Measurements from ENCODE around the gene LRRC32. TPM values are rescaled to one million over a fixed set of nuclear protein-coding genes. Genes with fewer than 3 reads are reported as not detected.

Gene LRRC32
- total RNA-seq, 2 experiments from 2014 or later, result 1.8 to 2.4 TPM

DNA sequence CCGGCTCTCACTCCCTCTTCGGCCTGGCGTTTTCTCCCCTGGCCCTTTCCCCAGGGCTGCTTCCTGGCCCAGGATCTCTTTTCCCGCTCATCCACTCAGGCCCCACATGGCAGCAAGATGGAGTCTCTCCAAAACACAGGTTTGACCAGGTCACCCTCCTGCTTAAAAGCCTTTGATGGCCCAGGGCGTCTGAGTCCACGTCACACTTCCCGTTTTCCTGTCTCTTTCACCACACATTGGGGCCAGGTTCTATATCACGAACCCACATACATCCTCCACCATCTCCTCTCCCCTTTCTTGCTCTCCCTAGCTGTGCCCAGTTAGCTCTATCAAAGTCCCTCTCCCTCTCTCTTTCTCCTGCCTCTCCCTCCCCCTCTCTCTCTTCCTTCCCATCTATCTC is 7.8 kb upstream of the LRRC32 start:
- POLR2A ChIA-PET, result no interaction called here
- peaks cover 5% of the 10 kb centered on the region for H3K27me3 Mint-ChIP-seq
- Histone ChIP-seq H3K36me3 (ENCODE audit: insufficient read depth, low read length) (no peaks in the 10 kb centered on the region), H3K27ac (ENCODE audit: low read depth in 1 of 2, low read length in 2 of 2) (no peak overlapping the region), H3K9me3 (ENCODE audit: control insufficient read depth in 1 of 2, insufficient read depth in 1 of 2, low read length in 2 of 2) (no peaks in the 10 kb centered on the region), H3K27me3 (ENCODE audit: control insufficient read depth in 1 of 2, insufficient read depth in 2 of 2, low read length in 2 of 2) (no peaks in the 10 kb centered on the region), H3K4me3 (ENCODE audit: low read length) (no peak overlapping the region), H3K4me1 (ENCODE audit: insufficient read depth, low read length) (peaks cover 9% of the 10 kb centered on the region)
- DNase-seq, result peak in 1 of 14 experiments; percentile 32
- H3K36me3 Mint-ChIP-seq (ENCODE audit: low read depth), result no peaks in the 10 kb centered on the region
- H3K4me3 Mint-ChIP-seq, result no peak overlapping the region
- H3K27ac Mint-ChIP-seq, result no peak overlapping the region
- no peaks in the 10 kb centered on the region for H3K9me3 Mint-ChIP-seq
- TF ChIP-seq, protein P1, sequence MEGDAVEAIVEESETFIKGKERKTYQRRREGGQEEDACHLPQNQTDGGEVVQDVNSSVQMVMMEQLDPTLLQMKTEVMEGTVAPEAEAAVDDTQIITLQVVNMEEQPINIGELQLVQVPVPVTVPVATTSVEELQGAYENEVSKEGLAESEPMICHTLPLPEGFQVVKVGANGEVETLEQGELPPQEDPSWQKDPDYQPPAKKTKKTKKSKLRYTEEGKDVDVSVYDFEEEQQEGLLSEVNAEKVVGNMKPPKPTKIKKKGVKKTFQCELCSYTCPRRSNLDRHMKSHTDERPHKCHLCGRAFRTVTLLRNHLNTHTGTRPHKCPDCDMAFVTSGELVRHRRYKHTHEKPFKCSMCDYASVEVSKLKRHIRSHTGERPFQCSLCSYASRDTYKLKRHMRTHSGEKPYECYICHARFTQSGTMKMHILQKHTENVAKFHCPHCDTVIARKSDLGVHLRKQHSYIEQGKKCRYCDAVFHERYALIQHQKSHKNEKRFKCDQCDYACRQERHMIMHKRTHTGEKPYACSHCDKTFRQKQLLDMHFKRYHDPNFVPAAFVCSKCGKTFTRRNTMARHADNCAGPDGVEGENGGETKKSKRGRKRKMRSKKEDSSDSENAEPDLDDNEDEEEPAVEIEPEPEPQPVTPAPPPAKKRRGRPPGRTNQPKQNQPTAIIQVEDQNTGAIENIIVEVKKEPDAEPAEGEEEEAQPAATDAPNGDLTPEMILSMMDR (IDR thresholded peaks at IDR 0.05), result no peak
- ATAC-seq (ENCODE audit: poor library complexity), result no peak
- CTCF ChIA-PET, result no interaction called here
- intact Hi-C loops (cut with DNase I, micrococcal nuclease), result no loop called here
- no peaks in the 10 kb centered on the region for H3K4me1 Mint-ChIP-seq (ENCODE audit: low read depth)

DNA sequence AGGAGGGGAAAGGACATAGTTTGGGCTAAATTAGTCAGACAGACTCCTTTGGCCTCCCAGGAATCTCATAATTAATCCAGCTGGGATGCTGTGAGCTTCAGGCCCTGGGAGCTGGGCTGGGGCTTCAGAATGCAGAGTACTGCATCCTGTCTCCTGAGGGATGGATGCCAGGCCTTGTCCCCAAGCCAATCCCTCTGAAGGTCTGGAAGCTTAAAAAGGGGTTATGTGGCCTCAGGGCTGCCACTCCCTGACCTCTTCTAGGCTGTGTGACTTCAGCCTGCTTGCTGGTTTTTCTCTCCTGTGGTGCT is 6.9 kb upstream of the LRRC32 start:
- ChIA-PET POLR2A (no interaction called here), CTCF (no interaction called here)

DNA sequence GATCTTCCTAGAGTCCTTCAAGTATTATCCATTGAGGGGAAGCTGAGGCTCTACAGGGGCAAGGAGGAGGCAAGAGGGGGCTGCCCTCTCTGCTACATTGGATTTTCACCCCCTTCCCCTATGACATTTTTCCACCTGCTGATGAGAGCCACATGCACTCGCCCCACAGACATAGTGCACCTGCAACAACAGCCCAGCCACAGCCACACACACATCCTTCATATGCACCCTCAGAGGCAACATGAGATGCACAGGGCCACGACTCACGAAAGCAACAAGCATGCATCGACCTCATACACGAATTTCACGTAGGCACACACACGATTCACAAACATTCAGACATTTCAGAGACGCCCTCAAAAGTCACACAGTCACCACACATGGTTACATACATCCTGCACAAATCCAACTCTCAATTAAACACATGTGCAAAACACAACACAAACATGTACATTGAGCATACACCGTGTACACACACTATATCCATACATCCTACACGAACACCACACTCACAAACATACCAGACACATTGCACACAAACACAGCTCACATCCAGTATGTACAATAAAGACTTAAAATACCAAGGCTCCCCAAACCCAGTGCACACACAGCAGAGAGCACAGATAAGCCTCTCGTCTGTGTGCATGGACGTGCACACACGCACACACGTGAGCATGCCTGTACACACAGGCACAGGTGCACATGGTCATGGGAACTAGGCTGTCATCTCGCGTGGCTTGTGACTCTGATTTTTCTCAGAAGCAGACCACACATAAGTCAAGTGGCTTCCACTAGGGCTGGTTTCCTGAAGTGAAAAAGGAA is 6.3 kb upstream of the LRRC32 start:
- H3K27me3 Mint-ChIP-seq, result peaks cover 13% of the 10 kb centered on the region
- TF ChIP-seq, protein P1 (IDR thresholded peaks at IDR 0.05), result no peak
- H3K27me3 ChIP-seq (ENCODE audit: control insufficient read depth in 1 of 2, insufficient read depth in 2 of 2, low read length in 2 of 2), result no peaks in the 10 kb centered on the region
- H3K36me3 Mint-ChIP-seq (ENCODE audit: low read depth), result no peaks in the 10 kb centered on the region
- no peak overlapping the region for H3K27ac Mint-ChIP-seq
- H3K4me1 Mint-ChIP-seq (ENCODE audit: low read depth), result peaks cover 11% of the 10 kb centered on the region
- H3K4me1 ChIP-seq (ENCODE audit: insufficient read depth, low read length), result peaks cover 24% of the 10 kb centered on the region
- no peaks in the 10 kb centered on the region for H3K36me3 ChIP-seq (ENCODE audit: insufficient read depth, low read length)
- no peak for DNase-seq
- ChIA-PET POLR2A (no interaction called here), CTCF (no interaction called here)
- no peak for ATAC-seq (ENCODE audit: poor library complexity)
- H3K27ac ChIP-seq (ENCODE audit: low read depth in 1 of 2, low read length in 2 of 2), result no peak overlapping the region
- no peak overlapping the region for H3K4me3 ChIP-seq (ENCODE audit: low read length)
- intact Hi-C loops (cut with DNase I, micrococcal nuclease), result no loop called here
- no peak overlapping the region for H3K4me3 Mint-ChIP-seq
- H3K9me3 Mint-ChIP-seq, result no peaks in the 10 kb centered on the region
- no peaks in the 10 kb centered on the region for H3K9me3 ChIP-seq (ENCODE audit: control insufficient read depth in 1 of 2, insufficient read depth in 1 of 2, low read length in 2 of 2)

More for the DNA sequence above, 6.9 kb upstream of the LRRC32 start:
- peaks cover 6% of the 10 kb centered on the region for H3K4me1 Mint-ChIP-seq (ENCODE audit: low read depth)
- intact Hi-C loops (cut with DNase I, micrococcal nuclease), result no loop called here
- peaks cover 9% of the 10 kb centered on the region for H3K27me3 Mint-ChIP-seq
- TF ChIP-seq, protein P1 (IDR thresholded peaks at IDR 0.05), result no peak
- ATAC-seq (ENCODE audit: poor library complexity), result no peak
- no peaks in the 10 kb centered on the region for H3K36me3 Mint-ChIP-seq (ENCODE audit: low read depth)
- Histone ChIP-seq H3K27me3 (ENCODE audit: control insufficient read depth in 1 of 2, insufficient read depth in 2 of 2, low read length in 2 of 2) (no peaks in the 10 kb centered on the region), H3K4me3 (ENCODE audit: low read length) (no peak overlapping the region), H3K27ac (ENCODE audit: low read depth in 1 of 2, low read length in 2 of 2) (no peak overlapping the region), H3K36me3 (ENCODE audit: insufficient read depth, low read length) (no peaks in the 10 kb centered on the region), H3K4me1 (ENCODE audit: insufficient read depth, low read length) (peaks cover 18% of the 10 kb centered on the region), H3K9me3 (ENCODE audit: control insufficient read depth in 1 of 2, insufficient read depth in 1 of 2, low read length in 2 of 2) (no peaks in the 10 kb centered on the region)
- no peak overlapping the region for H3K27ac Mint-ChIP-seq
- H3K4me3 Mint-ChIP-seq, result no peak overlapping the region
- no peaks in the 10 kb centered on the region for H3K9me3 Mint-ChIP-seq
- DNase-seq, result no peak
